Activated T-cell treated with anti-CD3 and anti-CD28 coated beads, Interleukin-2, amount 50 U/mL, for 4 hours (primary cell): ENCODE results near the gene MCM9. TPM values are rescaled to one million over a fixed set of nuclear protein-coding genes. Genes with fewer than 3 reads are reported as not detected.
"Not testable (repeated sequence)": the region's sequence is repeated elsewhere in the genome, so short reads cannot be mapped to it uniquely, and the experiment has no call there.

Experiments used
- ATAC-seq, 2 donors: fragments of 200-7000 bp; cut with Tn5 transposase; one replicate each; pipeline ENCODE4 v1.10.0; 2021
- DNase-seq: peaks from one replicate; pipeline ENCODE4 v3.0.0-alpha.2; 2020
- H3K27me3 Mint-ChIP-seq: one replicate; pipeline ENCODE4 v1.8.0; 2021; ENCODE audit warnings: low read depth, mixed read lengths
- H3K36me3 Mint-ChIP-seq: one replicate; pipeline ENCODE4 v1.8.0; 2022; ENCODE audit warnings: mixed read lengths; ENCODE audit not compliant: insufficient read depth
- H3K4me1 Mint-ChIP-seq: one replicate; pipeline ENCODE4 v1.8.0; 2021; ENCODE audit warnings: low read depth, mixed read lengths
- H3K4me3 Mint-ChIP-seq: one replicate; pipeline ENCODE4 v1.8.0; 2021; ENCODE audit warnings: mild to moderate bottlenecking, moderate library complexity, mixed read lengths
- H3K9me3 Mint-ChIP-seq: one replicate; pipeline ENCODE4 v1.8.0; 2021; ENCODE audit warnings: mixed read lengths
- total RNA-seq, 3 donors: library from RNA; stranded (reverse); gene quantifications; one replicate each; pipeline ENCODE4 v1.2.1, GENCODE V29; 2021

MCM9 gene
- total RNA-seq, 3 donors from 2014 or later: 17.2 to 24.1 (median 17.8) TPM

DNA sequence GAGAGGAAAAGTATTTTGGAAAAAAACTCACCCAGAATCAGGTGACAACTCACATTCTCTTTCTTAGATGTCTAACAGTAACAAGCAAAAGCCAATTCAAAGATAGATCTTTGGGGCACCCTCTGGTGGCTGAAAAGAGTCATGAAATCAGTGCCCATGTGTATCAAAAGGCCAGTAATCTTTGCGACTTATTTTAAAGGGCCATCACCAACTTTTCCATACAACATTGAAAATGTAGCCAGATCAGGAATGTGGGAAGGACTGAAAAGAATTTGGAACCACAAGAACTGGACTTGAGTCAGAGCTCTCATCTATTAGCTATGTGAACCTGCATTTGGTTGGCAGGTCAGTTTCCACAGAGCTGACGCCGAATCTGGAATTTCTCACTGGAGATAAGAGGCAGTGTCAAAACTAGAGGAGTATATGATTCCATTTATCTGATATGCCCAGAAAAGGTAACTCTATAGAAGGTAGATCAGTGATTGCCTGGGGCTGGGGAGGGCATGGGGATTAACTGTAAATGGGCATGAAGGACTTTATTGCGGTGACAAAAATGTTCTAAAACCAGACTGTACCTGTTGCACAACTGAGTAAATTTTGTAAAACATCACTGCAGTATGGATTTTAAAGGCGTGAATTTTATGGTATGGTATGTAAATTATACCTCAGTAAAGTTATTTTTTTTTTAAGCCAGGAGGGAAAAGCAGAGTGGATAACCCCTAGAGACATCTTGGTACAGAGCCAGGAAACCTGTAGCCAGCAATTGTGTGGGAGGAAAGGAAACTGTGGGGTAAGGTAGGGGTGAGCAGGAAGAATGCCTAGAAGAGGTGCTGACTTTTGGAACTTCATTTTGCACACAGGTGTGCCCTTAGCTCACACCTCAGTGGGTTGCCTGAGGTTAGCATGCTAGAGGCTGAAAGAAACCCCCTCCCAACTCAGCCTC is 158.1 kb downstream of the MCM9 start:
- Mint-ChIP-seq H3K27me3 (no peaks in the 10 kb centered on the region), H3K36me3 (no peaks in the 10 kb centered on the region), H3K9me3 (no peaks in the 10 kb centered on the region), H3K4me1 (peaks cover 18% of the 10 kb centered on the region), H3K4me3 (peak overlapping the region; percentile 0)
- ATAC-seq: peak; percentile 77 to 78
- peak; percentile 57 for DNase-seq

DNA sequence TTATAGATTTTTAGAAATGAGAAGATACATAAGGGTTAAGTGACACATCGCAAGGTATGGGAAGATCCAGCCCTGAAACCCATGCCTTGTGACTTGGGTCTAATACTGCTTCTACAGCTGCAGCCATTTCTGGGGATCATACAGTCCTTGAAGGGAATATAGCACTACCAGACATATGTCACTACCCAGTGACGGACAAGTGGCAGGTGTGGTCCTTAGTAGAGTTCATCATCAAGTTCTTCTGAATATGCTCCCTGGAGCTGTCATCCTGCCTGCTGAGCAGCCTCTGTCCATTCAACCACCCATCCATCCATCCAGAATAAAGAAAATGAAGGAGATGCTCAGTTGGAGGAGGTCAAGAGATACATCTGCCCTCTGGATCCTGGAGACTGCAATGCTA is 159.6 kb downstream of the MCM9 start:
- Mint-ChIP-seq H3K4me1 (peaks cover 18% of the 10 kb centered on the region), H3K36me3 (no peaks in the 10 kb centered on the region), H3K27me3 (no peaks in the 10 kb centered on the region), H3K9me3 (no peaks in the 10 kb centered on the region), H3K4me3 (no peak overlapping the region)
- ATAC-seq (no peak), DNase-seq (no peak)

- DNase-seq (no peak), ATAC-seq (no peak)
- no peaks in the 10 kb centered on the region for H3K27me3 Mint-ChIP-seq
These were observed 160.4 kb downstream of the MCM9 start for GRCh38 chr6:118774581-118774980.

DNA sequence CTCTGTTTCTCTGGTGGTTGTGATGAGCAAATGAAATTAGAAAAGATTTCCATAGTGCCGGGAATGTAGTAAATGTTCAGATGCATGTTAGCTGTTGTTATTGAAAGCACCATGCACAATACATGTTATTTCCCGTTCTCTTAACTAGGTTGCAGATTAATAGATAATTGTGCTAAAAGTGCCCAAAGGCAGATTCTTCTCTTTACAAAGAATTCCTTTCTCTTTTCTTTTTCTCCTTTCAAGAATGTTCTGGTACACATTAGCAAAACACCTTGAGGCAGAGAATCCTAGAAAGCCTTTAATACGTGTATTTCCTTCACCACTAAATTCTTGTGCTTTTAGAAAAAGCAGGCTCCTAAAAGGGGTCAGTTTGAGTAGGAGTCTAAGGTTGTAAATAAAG is 162.1 kb downstream of the MCM9 start:
- Mint-ChIP-seq H3K36me3 (no peaks in the 10 kb centered on the region), H3K4me3 (no peak overlapping the region), H3K9me3 (no peaks in the 10 kb centered on the region), H3K27me3 (no peaks in the 10 kb centered on the region), H3K4me1 (peaks cover 34% of the 10 kb centered on the region)
- ATAC-seq (no peak), DNase-seq (no peak)

More at GRCh38 chr6:118774581-118774980, 160.4 kb downstream of the MCM9 start:
- Mint-ChIP-seq H3K9me3 (no peaks in the 10 kb centered on the region), H3K4me1 (peaks cover 22% of the 10 kb centered on the region), H3K4me3 (no peak overlapping the region), H3K36me3 (no peaks in the 10 kb centered on the region)

- H3K27me3 Mint-ChIP-seq: no peaks in the 10 kb centered on the region
- no peaks in the 10 kb centered on the region for H3K36me3 Mint-ChIP-seq
- no peak overlapping the region for H3K4me3 Mint-ChIP-seq
- ATAC-seq: no peak
- DNase-seq: no peak
- H3K9me3 Mint-ChIP-seq: no peaks in the 10 kb centered on the region
- H3K4me1 Mint-ChIP-seq: peaks cover 24% of the 10 kb centered on the region
These were observed 163.7 kb downstream of the MCM9 start for GRCh38 chr6:118771253-118771652.

GRCh38 chr6:118770835-118771234 is 164.1 kb downstream of the MCM9 start:
- DNase-seq (no peak), ATAC-seq (no peak)
- Mint-ChIP-seq H3K4me1 (peaks cover 23% of the 10 kb centered on the region), H3K9me3 (no peaks in the 10 kb centered on the region), H3K36me3 (no peaks in the 10 kb centered on the region), H3K27me3 (no peaks in the 10 kb centered on the region), H3K4me3 (no peak overlapping the region)

DNA sequence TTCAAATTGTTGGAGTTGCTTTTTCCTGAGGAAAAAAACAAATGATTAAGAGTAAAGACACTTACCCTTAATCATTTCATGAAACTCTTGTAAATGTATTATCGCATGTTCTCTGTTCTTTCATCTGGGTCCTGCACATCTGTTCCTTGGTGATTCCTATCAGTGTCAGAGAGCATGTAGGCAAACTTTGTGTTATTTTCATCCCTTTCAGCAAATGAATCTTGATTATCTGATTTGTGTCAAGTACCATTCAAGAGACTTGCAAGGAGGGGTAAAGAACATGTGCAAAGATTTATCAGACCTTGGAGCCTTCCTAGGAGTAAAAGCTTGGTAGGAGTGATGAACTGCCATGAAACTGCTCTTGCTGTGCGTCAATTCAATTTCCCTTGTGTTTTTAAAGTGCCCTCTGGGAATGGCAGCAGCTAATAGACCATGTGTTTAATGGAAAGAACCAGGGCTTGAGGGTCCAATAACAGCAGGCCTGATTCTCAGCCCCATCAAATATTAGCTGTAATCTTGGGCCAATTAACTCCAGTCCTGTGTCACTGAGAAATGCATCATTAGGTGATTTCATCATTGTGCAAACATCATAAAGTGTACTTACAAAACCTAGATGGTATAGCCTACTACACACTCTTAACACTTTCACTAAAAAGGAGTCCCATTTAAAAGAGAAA is 164.7 kb downstream of the MCM9 start:
- no peaks in the 10 kb centered on the region for H3K27me3 Mint-ChIP-seq
- H3K9me3 Mint-ChIP-seq: no peaks in the 10 kb centered on the region
- DNase-seq (no peak), ATAC-seq (no peak)
- H3K4me1 Mint-ChIP-seq: peaks cover 24% of the 10 kb centered on the region
- H3K4me3 Mint-ChIP-seq: no peak overlapping the region
- no peaks in the 10 kb centered on the region for H3K36me3 Mint-ChIP-seq

GRCh38 chr6:118768904-118769325 is 166.0 kb downstream of the MCM9 start:
- DNase-seq (no peak), ATAC-seq (peak; percentile 58 to 71)
- no peaks in the 10 kb centered on the region for H3K36me3 Mint-ChIP-seq
- H3K27me3 Mint-ChIP-seq: no peaks in the 10 kb centered on the region
- H3K4me1 Mint-ChIP-seq: peaks cover 26% of the 10 kb centered on the region
- H3K4me3 Mint-ChIP-seq: peak overlapping the region; percentile 17
- H3K9me3 Mint-ChIP-seq: no peaks in the 10 kb centered on the region

GRCh38 chr6:118768441-118768840 is 166.5 kb downstream of the MCM9 start:
- no peaks in the 10 kb centered on the region for H3K36me3 Mint-ChIP-seq
- H3K4me3 Mint-ChIP-seq: peak overlapping the region; percentile 1
- no peak for ATAC-seq
- no peaks in the 10 kb centered on the region for H3K27me3 Mint-ChIP-seq
- peaks cover 26% of the 10 kb centered on the region for H3K4me1 Mint-ChIP-seq
- no peaks in the 10 kb centered on the region for H3K9me3 Mint-ChIP-seq
- no peak for DNase-seq

- peaks cover 26% of the 10 kb centered on the region for H3K4me1 Mint-ChIP-seq
- DNase-seq, H3K27me3 Mint-ChIP-seq, H3K9me3 Mint-ChIP-seq, H3K4me3 Mint-ChIP-seq, ATAC-seq, H3K36me3 Mint-ChIP-seq: not testable (repeated sequence)
These were observed 169.6 kb downstream of the MCM9 start for GRCh38 chr6:118765316-118765715.

GRCh38 chr6:118764766-118765165 is 170.2 kb downstream of the MCM9 start:
- DNase-seq: no peak
- Mint-ChIP-seq H3K27me3 (peaks cover 4% of the 10 kb centered on the region), H3K4me1 (peaks cover 22% of the 10 kb centered on the region), H3K4me3 (no peak overlapping the region), H3K36me3 (no peaks in the 10 kb centered on the region), H3K9me3 (no peaks in the 10 kb centered on the region)
- no peak for ATAC-seq

Other genes starting within 250 kb of the MCM9 start
- 10 to 100 TPM; 37.8 to 48.9 (median 40.2) TPM for gene ASF1A, start 41.0 kb downstream of the MCM9 start, total RNA-seq
- 10 to 100 TPM in 2 of 3 donors, 1 to 10 TPM in 1; 8.6 to 10.9 (median 10.4) TPM for gene FAM184A, start 143.5 kb upstream of the MCM9 start, total RNA-seq